Ishikawa (cell line): ENCODE measurements around the gene TEX13C.

Experiments
- CEBPB ChIP-seq: IDR thresholded peaks from 2 replicates; pipeline ENCODE4 v1.6.1; 2012
- CREB1 ChIP-seq: IDR thresholded peaks from 2 replicates; pipeline ENCODE4 v1.6.1; 2012; ENCODE audit warnings: low read depth
- EP300 ChIP-seq: IDR thresholded peaks from 2 replicates; pipeline ENCODE4 v1.6.1; 2012; ENCODE audit warnings: borderline replicate concordance
- MAX ChIP-seq: IDR thresholded peaks from 2 replicates; pipeline ENCODE4 v1.6.1; 2012
- RAD21 ChIP-seq: IDR thresholded peaks from 2 replicates; pipeline ENCODE4 v1.6.1; 2012; ENCODE audit warnings: low read depth
- ZBTB7A ChIP-seq: IDR thresholded peaks from 2 replicates; pipeline ENCODE4 v1.6.1; 2012; ENCODE audit warnings: low read depth

- TF ChIP-seq EP300, result no peak
- no peak for TF ChIP-seq ZBTB7A
- TF ChIP-seq CREB1, result no peak
- no peak for TF ChIP-seq RAD21
- TF ChIP-seq MAX, result no peak
- no peak for TF ChIP-seq CEBPB
Measured at GRCh38 chrX:125295337-125295736, 24.3 kb upstream of the TEX13C start.
